H1 (cell line): ENCODE results near the gene GPR141.

ENCODE experiments used
- CBX8 ChIP-seq: fragments of 300-800, 300-1000 bp; sonication (generic); IDR thresholded peaks from 2 replicates; pipeline ENCODE4 v1.7.1; 2016; ENCODE audit warnings: low read depth, low read length, borderline replicate concordance
- EZH2 ChIP-seq: fragments of 200-600 bp; sonication (generic); IDR thresholded peaks from 2 replicates; pipeline ENCODE4 v1.7.1; 2012; ENCODE audit warnings: low read depth, mild to moderate bottlenecking, moderate library complexity, low read length, inconsistent platforms; ENCODE audit not compliant: severe bottlenecking
- GTF2F1 ChIP-seq: IDR thresholded peaks from 2 replicates; pipeline ENCODE4 v1.6.1; 2012; ENCODE audit warnings: low read depth, low read length, improper control_type of control experiment, borderline replicate concordance
- HDAC2 ChIP-seq, 2 experiments: fragments of 300-600 bp in 1 of 2; sonication (generic) in 1 of 2; IDR thresholded peaks; 2 replicates each; pipeline ENCODE4 v1.6.1; 2011 to 2012; ENCODE audit warnings: low read depth in 2 of 2, low read length in 2 of 2, mild to moderate bottlenecking in 2 of 2, moderate library complexity in 2 of 2, borderline replicate concordance in 1 of 2, inconsistent platforms in 1 of 2
- JUN ChIP-seq: IDR thresholded peaks from 2 replicates; pipeline ENCODE4 v1.6.1; 2011; ENCODE audit warnings: low read depth, mild to moderate bottlenecking, improper control_type of control experiment, low read length
- JUND ChIP-seq: IDR thresholded peaks from 2 replicates; pipeline ENCODE4 v1.6.1; 2011; ENCODE audit warnings: mild to moderate bottlenecking, improper control_type of control experiment, low read length
- KDM1A ChIP-seq: fragments of 200-600, 300-600 bp; sonication (generic); IDR thresholded peaks from 2 replicates; pipeline ENCODE4 v1.7.1; 2016; ENCODE audit warnings: mild to moderate bottlenecking, low read length, borderline replicate concordance
- NANOG ChIP-seq: IDR thresholded peaks from 2 replicates; pipeline ENCODE4 v1.6.1; 2011; ENCODE audit warnings: low read length, low read depth, mild to moderate bottlenecking, inconsistent platforms; ENCODE audit not compliant: insufficient read depth, poor library complexity, severe bottlenecking
- RAD21 ChIP-seq, 2 experiments: IDR thresholded peaks in 1 of 2; conservative IDR thresholded peaks in 1 of 2; 2 replicates each; pipeline ENCODE4 v1.6.1; 2011; ENCODE audit warnings: low read depth in 2 of 2, low read length in 2 of 2, improper control_type of control experiment in 1 of 2, inconsistent platforms in 1 of 2, mild to moderate bottlenecking in 1 of 2, moderate library complexity in 1 of 2
- RNF2 ChIP-seq: fragments of 200-900, 300-1000 bp; sonication (generic); IDR thresholded peaks from 2 replicates; pipeline ENCODE4 v1.7.1; 2016; ENCODE audit warnings: borderline replicate concordance, low read depth, mild to moderate bottlenecking, antibody characterized with exemption, low read length; ENCODE audit not compliant: poor library complexity, severe bottlenecking; ENCODE audit errors: missing control alignments
- SIX5 ChIP-seq: IDR thresholded peaks from 2 replicates; pipeline ENCODE4 v1.6.1; 2011; ENCODE audit warnings: mild to moderate bottlenecking, low read depth, low read length
- TAF1 ChIP-seq: IDR thresholded peaks from 2 replicates; pipeline ENCODE4 v1.6.1; 2011; ENCODE audit warnings: mild to moderate bottlenecking, low read depth, low read length
- TF ChIP-seq, protein P1 (sequence below), 3 experiments: IDR thresholded peaks; 1 replicate in 2 of 3; 2 replicates in 1 of 3; pipeline versions ENCODE4 v1.5.1 to v1.6.1; 2011; ENCODE audit warnings: low read length in 3 of 3, mild to moderate bottlenecking in 3 of 3, inconsistent platforms in 2 of 3, low read depth in 1 of 3, moderate library complexity in 1 of 3; ENCODE audit not compliant: insufficient read depth in 1 of 3; ENCODE audit errors: control extremely low read depth in 1 of 3

DNA sequence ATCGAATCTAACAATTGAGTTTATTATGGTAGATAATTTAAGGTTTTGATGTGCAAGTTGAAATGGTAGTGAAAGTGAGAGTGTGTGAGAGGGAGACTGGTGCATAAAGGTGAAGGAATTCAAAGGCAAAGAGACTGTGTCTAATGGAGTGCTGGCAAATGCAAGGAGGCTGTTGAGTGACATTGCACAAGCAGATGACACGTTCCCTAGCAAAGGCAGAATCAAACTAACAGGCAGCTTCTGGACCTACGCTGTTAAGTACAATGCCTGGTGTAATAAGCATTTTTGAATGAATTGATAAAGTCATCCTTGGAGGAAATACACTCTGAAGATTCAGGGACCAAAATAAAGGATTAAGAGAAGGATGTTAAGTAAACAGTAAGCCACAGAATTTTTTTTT, 11.7 kb upstream of the GPR141 start:
- TF ChIP-seq JUN (no peak), RAD21 (IDR thresholded peaks at IDR 0.05 in 1 of 2, conservative IDR thresholded peaks at IDR 0.05 in 1 of 2; ENCODE audit: low read depth in 2 of 2, low read length in 2 of 2) (no peak), SIX5 (no peak), RNF2 (no peak), JUND (no peak), HDAC2 (IDR thresholded peaks at IDR 0.05; ENCODE audit: borderline replicate concordance in 1 of 2, low read depth in 2 of 2, low read length in 2 of 2) (no peak), EZH2 (no peak), CBX8 (no peak), KDM1A (no peak), TAF1 (no peak), GTF2F1 (no peak), NANOG (no peak)
- TF ChIP-seq, protein P1, sequence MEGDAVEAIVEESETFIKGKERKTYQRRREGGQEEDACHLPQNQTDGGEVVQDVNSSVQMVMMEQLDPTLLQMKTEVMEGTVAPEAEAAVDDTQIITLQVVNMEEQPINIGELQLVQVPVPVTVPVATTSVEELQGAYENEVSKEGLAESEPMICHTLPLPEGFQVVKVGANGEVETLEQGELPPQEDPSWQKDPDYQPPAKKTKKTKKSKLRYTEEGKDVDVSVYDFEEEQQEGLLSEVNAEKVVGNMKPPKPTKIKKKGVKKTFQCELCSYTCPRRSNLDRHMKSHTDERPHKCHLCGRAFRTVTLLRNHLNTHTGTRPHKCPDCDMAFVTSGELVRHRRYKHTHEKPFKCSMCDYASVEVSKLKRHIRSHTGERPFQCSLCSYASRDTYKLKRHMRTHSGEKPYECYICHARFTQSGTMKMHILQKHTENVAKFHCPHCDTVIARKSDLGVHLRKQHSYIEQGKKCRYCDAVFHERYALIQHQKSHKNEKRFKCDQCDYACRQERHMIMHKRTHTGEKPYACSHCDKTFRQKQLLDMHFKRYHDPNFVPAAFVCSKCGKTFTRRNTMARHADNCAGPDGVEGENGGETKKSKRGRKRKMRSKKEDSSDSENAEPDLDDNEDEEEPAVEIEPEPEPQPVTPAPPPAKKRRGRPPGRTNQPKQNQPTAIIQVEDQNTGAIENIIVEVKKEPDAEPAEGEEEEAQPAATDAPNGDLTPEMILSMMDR (IDR thresholded peaks at IDR 0.05; ENCODE audit: control extremely low read depth in 1 of 3, insufficient read depth in 1 of 3, low read depth in 1 of 3, low read length in 3 of 3) = no peak
